Stimulated activated CD8-positive, alpha-beta memory T cell treated with anti-CD3 and anti-CD28 coated beads, Interleukin-7, amount 100 ng/mL, for 48 hours (primary cell): ENCODE data around the gene CRACR2B.

Experiments
- DNase-seq, 2 donors: peaks; one replicate each; pipeline ENCODE4 v3.0.0-alpha.2; 2020; ENCODE audit warnings: low read depth in 1 of 2; ENCODE audit errors: extremely low read depth in 1 of 2

The CRACR2B gene

GRCh38 chr11:850775-851763 is 23.4 kb downstream of the CRACR2B start:
- DNase-seq, result no peak

- no peak for DNase-seq
These were observed 25.0 kb downstream of the CRACR2B start for GRCh38 chr11:852762-853161.

GRCh38 chr11:853682-854448 is 26.1 kb downstream of the CRACR2B start:
- DNase-seq, result no peak

GRCh38 chr11:854601-855329 is 27.0 kb downstream of the CRACR2B start:
- no peak for DNase-seq

DNA sequence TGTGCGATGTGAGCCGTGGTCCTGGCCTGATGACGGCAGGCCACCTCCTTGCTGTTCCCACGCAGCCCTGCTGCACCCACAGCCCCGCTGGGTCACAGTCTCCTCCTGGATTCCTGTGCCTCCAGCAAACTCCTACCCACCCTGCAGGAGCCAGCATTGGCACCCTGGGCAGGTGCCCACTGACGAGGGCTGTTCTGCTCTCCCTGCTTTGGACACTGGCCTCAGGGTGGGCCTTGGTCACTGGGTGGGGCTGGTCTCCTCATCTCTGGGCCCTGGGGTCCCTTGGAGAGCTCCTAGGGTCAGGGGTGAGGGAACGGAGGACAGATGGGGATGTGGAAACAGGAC is 27.6 kb downstream of the CRACR2B start:
- no peak for DNase-seq

- no peak for DNase-seq
These were observed 28.1 kb downstream of the CRACR2B start for GRCh38 chr11:855796-856195.

GRCh38 chr11:856397-856796 is 28.7 kb downstream of the CRACR2B start:
- DNase-seq, result no peak

DNA sequence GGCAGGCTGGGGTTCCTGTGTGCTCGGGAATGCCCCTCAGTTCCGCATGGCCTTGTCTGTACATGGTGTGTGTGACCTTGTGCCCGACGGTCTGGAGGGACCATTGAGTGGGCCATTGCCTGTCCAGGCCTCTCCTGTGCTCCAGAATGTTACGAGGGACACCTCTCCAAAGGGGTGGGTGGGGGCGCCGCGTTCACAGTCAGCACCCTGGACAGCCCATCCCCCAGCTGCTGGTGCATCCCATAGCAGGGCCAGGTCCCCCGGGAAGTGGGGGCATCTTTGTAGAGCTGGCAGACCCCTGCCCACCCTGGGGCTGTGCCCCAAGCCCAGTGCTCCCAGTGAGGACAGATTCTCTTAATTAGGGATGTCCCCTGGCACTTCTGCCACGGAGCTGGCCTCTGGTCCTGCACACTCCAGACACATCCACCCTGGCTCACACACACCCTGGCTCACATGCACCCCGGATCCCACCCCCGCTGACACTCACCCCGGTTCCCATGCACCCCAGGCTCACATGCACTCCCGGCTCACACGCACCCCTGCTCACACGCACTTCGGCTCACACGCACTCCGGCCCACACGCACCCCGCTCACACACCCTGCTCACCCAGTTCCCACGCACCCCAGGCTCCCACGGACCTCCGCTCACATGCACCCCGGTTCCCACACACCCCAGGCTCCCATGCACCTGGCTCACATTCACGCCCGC is 30.5 kb downstream of the CRACR2B start:
- no peak for DNase-seq

GRCh38 chr11:858762-859339 is 31.1 kb downstream of the CRACR2B start:
- DNase-seq, result no peak

GRCh38 chr11:859394-860131 is 31.8 kb downstream of the CRACR2B start:
- DNase-seq, result no peak

GRCh38 chr11:860234-861104 is 32.8 kb downstream of the CRACR2B start:
- no peak for DNase-seq

DNA sequence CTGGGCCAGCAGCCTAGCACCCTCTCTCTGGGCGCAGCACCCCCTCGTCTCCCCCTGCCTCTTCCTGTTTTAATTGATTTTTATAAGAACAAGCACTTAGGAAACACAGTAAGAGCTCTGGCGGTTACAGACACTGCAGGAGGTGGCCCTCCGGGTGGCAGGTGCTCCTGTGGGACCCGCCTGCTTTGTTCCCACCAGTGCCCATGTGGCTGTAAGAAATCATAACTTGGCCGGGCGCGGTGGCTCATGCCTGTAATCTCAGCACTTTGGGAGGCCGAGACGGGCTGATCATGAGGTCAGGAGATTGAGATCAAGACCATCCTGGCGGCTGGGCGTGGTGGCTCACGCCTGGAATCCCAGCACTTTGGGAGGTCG is 33.4 kb downstream of the CRACR2B start:
- no peak for DNase-seq

GRCh38 chr11:862081-862661 is 34.5 kb downstream of the CRACR2B start:
- DNase-seq, result no peak

GRCh38 chr11:862696-863022 is 34.9 kb downstream of the CRACR2B start:
- no peak for DNase-seq

DNA sequence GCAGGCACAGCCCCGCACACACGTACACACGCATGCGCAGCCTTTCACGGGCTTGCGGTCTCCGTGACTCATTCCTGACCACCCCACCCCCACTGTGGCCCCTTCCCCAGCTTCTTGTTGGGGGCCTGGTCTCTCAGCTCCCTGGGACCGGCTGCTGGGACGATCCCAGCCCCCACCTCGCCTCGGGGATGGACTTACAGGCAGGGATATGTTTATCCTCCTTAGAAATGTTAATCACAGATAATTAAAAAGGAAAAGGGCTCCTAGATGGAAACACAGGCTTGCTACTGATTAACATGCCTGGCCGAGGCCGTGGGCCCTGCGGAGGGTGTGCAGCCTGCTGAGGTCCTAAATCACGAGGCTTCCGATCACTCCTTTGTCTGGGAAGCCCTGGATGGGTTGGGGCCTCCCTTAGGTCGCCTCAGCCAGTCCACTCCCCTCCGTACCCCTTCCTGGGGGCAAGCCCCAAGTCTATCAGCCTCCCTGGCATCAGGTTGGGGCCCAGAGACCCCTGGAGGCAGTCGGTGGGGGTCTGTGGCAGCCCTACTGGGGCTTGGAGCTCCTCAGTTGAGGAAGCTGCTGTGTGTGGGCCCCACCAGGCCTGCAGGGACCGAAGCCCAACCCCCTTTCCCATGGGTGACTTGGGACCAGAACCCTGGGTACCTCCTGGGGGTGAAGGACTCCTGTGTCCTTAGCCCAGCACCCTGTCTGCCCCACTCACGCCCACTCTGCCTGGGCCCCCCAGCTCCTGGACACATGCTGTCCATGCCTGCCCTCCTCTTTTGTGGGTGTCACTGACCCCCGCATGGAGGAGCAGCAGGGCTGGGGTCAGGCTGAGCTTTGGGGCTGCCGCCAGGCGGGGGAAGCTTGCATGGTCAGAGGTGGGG is 35.5 kb downstream of the CRACR2B start:
- no peak for DNase-seq

DNA sequence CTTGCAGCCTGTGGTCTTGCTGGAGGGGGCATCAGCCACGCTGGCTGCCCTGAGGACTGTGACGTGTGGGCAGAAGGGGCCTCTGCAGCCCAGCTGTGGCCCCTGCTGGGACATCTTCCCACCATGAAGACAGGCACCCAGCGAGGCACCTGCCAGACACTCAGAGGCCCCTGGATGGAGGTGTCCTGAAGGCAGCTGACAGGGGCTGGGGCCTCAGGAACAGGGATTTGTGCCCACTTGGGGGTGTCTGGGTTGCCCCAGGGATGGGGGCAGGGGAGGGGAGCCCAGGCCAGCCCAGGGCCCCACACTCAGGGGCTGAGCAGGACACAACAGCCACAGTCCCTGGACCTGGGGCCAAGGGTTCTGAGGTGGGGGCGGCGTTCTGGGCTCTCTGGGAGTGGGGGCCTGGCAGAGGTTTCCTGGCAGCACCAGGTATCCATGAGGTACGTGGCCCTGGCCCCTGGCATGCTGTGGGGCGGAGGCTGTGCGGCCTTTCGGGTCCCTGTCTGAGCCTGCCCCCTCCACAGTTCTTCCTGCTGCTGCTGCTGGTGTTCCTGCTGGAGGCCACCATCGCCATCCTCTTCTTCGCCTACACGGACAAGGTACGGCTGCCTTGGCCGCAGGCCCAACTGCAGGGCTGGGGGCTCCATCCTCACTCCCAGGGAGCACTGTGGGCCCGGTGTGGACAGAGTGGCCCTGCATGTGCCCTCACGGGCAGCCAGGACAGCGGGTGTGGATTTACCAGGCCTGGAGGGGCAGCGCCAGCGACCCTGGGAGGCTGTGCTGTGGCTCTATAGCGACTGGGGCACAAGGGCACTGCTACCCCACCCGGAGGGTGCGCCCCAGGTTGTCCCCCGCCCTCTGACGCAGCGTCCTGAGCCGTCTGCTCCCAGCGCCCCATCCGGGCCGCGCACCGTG is 36.5 kb downstream of the CRACR2B start:
- DNase-seq, result no peak

- no peak for DNase-seq
These were observed 37.2 kb downstream of the CRACR2B start for GRCh38 chr11:864898-865297.
